Thoracic aorta (tissue), 2 donors: ENCODE data around the gene UNC93B1. TPM values are rescaled to one million over a fixed set of nuclear protein-coding genes. Genes with fewer than 3 reads are reported as not detected.

Source experiments
- total RNA-seq, 2 donors: library from RNA; depleted of rRNA; stranded (reverse); fragments of >200 nt; gene quantifications; one replicate each; pipeline versions ENCODE4 v1.1.0 to v1.2.3, GENCODE V29; 2016

UNC93B1 gene
- total RNA-seq, 2 donors from 2014 or later, result 39.6 to 72.4 TPM

Other genes starting within 250 kb of the UNC93B1 start
- 10 to 100 TPM; 17.6 to 24.2 TPM for gene ALDH3B1, start 6.2 kb upstream of the UNC93B1 start, total RNA-seq
- 10 to 100 TPM; 85.8 to 96.5 TPM for gene NDUFS8, start 26.6 kb upstream of the UNC93B1 start, total RNA-seq
- 100 to 1,000 TPM; 167 to 281 TPM for gene TCIRG1, start 34.9 kb upstream of the UNC93B1 start, total RNA-seq
- gene CHKA, start 117.3 kb upstream of the UNC93B1 start, total RNA-seq, result 10 to 100 TPM; 12.5 to 22.2 TPM
- gene KMT5B, start 209.2 kb upstream of the UNC93B1 start, total RNA-seq, result 10 to 100 TPM; 20.7 to 29.8 TPM